NCI-H2227 (cell line): ENCODE results near the gene DGKD.

ENCODE experiments used
- DNase-seq: peaks from one replicate; lab custom pipeline; 2025; ENCODE audit not compliant: unreplicated experiment; lab: John Stamatoyannopoulos, UW

DGKD gene

GRCh38 chr2:233423552-233423860, 69.2 kb downstream of the DGKD start:
- DNase-seq: no peak

DNA sequence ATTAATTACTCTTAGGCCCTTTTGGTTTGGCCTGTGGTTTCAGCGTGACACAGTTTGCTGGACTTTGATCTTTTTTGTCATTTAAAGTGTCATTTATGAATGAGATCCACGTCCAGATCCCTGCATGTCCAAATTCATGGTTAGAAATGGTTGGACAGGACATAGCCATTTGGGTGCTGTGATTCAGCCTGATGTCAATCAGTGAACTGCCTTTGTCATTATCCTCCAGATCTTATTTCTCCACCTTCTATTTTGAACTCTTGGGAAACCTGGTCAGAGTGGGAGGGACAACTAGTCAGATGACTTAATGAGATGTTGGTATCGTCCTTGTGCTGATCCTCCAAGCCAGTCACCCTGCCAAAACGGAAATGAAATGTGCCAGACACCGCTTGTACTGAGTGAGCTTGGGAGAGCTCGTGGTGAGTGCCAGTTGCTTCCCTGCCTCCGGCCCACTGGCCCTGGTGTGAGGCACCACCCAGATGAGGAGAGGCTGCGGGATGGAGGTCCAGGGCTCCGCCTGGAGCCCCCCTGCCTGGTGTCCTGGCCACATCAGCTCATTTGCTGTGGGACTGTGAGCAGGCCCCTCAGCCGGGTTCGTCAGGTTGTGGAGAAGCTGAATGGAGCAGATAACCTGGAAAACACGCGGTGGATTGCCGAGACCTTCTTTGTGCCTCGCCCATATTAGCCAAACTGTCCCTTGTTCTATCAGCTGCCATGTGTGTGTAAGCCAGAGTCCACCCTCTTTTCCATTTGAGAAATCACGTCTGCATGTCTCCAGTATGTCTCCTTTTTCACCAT, 70.1 kb downstream of the DGKD start:
- DNase-seq: no peak

DNA sequence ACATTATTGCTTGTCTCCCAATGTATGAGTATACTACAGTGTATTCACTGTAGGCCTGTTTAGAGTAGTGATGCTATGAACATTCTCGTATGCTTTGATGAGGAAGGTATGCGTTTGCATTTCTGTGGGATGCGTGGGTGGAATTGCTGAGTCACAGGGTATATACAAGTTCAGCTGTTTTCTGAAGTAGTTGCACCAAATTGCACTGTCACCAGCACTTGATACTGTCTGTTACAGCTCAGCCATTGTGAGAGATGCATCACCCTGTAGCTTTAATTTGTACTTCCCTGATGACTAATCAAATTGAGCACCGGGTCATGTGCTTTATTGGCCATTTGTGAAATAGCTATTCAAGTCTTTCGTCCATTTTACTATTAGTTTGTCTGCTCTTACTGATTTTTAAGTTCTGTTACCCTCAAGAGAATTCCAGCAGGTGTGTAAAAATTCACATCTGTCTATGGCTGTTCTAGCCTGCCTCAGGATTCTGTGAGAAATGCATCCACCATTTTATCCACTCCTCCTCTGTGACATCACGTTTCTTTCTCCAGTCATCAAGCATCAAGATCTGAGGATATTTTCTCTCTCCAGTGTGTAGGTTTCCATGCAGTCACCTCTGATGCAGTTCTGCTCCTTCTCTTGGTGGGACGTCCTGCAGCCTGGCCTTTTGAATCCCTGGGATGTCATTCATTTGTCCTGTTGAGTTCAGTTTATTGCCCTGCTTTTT, 72.5 kb downstream of the DGKD start:
- no peak for DNase-seq

DNA sequence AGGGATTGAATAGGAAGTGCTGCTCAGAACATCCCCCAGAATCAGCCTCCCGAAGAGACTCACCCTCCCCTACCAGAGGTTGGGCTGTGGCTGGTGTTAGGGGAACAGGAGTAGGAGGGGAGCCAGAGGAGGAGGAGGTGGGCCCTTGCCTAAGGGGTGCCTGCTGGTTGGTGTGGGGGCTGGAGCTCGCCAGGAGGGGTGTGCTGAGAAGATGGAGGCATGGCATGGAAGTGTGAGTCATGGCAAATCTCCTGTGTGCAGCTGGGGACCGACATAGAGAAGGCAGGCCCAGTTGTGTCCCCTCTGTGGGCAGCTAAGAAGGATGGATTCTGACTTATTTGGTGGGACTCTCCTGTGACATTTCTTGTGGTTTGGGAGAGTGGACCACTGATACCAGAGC, 73.7 kb downstream of the DGKD start:
- DNase-seq: no peak

- no peak for DNase-seq
These were observed 74.1 kb downstream of the DGKD start for GRCh38 chr2:233428438-233428837.

- no peak for DNase-seq
These were observed 75.0 kb downstream of the DGKD start for GRCh38 chr2:233429175-233429897.

DNA sequence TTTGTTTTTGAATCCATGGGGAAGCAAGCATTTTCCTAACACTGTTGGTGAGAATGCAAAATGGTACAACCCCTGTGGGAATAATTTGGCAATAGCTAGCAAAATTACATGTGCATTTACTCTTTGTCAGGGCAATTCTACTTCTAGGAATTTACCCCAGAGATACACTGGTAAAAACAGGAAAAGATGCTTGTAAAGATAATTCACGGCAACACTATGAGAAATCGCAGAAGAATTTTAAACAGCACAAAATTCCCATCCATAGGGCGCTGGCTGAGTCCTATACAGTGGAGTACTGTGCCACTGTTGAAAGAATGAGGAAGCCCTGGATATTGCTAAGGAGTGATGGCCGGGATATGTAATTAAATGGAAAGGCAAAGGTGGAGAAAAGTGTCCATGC, 75.8 kb downstream of the DGKD start:
- no peak for DNase-seq

GRCh38 chr2:233430651-233431050, 76.4 kb downstream of the DGKD start:
- DNase-seq: no peak

- DNase-seq: no peak
These were observed 78.7 kb downstream of the DGKD start for GRCh38 chr2:233433029-233433428.

DNA sequence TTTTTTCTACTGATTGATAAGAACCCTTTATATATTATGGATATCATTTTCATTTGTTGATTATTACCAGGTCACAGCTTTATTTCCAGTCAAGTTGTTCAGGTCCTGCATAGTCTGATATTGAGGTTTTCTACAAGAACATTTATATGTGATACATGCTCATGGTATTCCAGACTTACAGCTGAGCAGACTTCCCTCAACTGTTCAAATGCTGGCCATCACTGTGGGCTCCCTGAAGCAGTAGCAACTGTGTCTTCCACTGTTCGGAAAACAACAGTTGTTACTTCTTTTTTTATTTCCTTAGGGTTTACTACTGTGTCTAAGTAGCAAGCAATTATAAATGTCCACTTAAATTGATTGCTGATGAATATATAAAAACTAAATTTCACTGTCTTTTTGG, 79.5 kb downstream of the DGKD start:
- no peak for DNase-seq

DNA sequence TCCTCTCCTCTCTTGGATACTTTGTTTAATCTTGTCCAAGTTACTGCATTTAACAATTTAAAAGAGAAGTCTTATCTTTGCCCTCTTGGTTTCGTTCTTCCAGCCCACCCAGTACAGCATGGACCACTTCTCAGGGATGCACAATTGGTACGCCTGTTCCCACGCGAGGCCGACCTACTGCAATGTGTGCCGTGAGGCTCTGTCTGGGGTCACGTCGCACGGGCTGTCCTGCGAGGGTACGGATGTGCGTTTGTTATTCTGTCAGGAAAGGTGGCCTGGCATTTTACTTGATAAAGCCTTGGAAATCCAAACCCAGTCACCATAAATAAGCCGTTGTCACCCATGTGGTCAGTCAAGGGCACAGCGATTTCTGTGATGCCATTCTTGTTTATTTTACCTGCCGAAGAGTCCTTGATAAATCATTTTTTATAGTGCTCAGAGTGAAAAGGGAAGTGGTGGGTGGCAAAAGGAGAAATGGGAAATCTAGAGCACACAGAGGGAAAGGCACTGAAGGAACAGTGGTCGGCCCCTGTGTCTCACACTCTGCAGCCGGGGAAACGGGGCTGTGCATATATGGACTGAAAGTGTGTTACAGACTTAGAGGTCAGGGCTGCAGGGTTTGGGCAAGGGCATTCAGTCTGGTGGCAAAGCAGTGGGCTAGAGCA, 80.5 kb downstream of the DGKD start:
- no peak for DNase-seq

DNA sequence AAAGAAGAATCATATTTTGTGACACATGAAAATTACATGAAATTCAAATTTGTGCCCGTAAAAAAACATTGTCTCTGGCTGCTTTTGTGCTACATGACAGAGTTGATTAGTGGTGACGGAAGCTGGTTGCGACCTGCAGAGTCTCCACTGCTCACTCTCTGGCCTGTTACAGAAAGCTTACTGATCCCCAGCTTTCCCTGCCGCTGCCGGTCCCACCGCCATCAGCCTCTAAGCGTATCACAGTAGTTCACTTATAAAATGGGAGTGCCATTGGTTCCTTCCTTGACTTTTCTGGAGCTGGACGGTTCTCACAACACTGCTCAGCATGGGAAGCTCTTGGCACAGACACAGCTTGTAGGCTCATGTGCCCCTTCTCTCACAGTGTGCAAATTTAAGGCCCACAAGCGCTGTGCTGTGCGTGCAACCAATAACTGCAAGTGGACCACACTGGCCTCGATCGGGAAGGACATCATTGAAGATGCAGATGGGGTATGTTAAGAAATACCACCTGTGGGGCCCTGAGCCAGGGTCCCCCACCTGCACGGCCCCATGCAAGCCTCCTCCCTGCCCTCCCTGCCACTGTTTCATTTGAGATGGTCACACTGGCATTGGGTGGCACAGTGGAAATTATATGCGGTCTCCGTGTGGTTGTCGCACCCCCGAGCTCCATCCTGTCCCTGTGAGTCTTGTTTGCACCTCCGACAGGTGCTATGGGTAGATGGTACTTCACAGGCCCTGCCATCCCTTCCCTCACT, 81.3 kb downstream of the DGKD start:
- no peak for DNase-seq

- DNase-seq: no peak
These were observed 81.9 kb downstream of the DGKD start for GRCh38 chr2:233436191-233436581.

- DNase-seq: no peak
These were observed 82.6 kb downstream of the DGKD start for GRCh38 chr2:233436691-233437438.

GRCh38 chr2:233437439-233437955, 83.2 kb downstream of the DGKD start:
- DNase-seq: no peak

- DNase-seq: no peak
These were observed 84.4 kb downstream of the DGKD start for GRCh38 chr2:233438573-233439147.

- DNase-seq: no peak
These were observed 84.9 kb downstream of the DGKD start for GRCh38 chr2:233439191-233439590.

- no peak for DNase-seq
These were observed 86.0 kb downstream of the DGKD start for GRCh38 chr2:233440314-233440713.

DNA sequence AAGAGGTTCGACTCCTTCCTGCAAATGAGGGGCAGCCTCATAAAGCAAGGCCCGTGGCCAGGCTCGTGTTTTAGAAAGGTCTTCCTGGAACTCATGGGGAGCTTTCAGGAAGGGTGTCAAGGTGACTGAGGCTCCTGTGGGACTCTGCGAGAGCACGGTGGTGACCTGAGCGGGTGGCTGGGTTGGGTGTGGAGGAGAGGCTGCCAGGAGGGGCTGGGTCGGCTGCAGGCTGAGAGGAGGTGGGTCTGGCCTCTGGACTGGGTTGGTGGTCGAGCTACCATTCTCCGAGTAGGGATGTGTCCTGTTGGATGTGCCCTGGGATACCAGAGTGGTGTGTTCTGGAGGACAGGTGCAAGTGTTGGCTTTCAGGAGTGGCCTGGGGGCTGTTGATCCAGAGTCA, 86.4 kb downstream of the DGKD start:
- DNase-seq: no peak
